ENCODE measurements around the gene TAL2. TPM values are rescaled to one million over a fixed set of nuclear protein-coding genes. Genes with fewer than 3 reads are reported as not detected.
A peak's percentile ranks its signal among the peaks of the same experiment; 100 is the strongest.

The TAL2 gene
- total RNA-seq: 2.6 and 10.1 TPM in 2 replicates
- polyA plus RNA-seq (2012): 1.1 TPM

DNA sequence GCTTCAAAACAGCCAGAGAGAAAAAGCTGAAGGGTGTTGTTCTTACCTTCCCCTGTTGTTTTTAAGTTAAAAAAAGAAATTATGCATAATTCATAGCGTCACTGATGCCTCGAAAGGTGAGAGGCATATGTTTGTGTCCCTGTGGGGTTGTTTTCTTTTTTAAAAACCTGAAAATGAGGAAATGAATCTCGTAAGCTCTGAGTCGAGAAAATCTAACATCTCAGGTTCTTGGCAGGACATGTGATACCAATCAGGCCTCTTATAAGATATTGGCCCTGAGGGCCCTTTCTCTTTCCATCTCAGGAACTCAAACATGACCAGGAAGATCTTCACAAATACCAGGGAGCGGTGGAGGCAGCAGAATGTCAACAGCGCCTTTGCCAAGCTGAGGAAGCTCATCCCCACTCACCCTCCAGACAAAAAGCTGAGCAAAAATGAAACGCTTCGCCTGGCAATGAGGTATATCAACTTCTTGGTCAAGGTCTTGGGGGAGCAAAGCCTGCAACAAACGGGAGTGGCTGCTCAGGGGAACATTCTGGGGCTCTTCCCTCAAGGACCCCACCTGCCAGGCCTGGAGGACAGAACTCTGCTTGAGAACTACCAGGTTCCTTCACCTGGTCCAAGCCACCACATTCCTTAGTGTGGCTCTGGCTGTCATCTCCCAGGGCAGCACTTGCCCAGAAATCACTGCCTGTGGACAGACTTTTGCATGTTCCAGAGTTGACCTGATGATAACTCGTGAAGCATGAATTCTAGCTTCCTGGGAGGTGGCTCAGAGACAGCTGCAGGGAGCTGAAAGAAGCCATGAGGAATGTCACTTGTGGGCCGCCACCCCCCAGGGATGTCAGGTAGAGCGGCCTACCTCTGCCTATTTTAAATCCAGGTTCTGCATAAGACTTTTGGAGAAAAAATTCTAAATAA lies at the start of gene TAL2:
Gene TAL2 (plus strand): TSS at position 274 of the 921 bp plus-strand sequence. CDS start 40 bp downstream, at position 314.
- DNase-seq (ENCODE audit: low read depth): peak; percentile 40

DNA sequence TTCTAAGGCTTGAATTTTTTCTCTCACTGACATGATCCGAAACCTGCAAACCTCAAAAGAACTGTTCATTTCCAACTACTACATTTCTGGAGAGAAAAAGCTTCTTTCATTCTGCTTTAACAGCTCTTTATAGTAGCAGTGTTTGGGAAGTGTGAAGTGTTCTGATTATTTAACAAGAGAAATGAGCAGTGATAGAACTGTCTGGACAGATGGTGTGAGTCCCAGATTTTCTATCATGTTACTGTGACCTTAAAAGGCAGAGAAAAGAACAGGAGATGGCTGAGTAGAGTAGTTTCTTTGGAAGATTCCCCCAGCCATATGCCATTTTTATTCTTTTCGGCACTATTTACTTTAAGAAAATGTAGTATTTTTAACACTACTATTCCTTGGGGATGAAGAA lies 41.3 kb upstream of the TAL2 start:
- DNase-seq (ENCODE audit: low read depth): no peak

DNA sequence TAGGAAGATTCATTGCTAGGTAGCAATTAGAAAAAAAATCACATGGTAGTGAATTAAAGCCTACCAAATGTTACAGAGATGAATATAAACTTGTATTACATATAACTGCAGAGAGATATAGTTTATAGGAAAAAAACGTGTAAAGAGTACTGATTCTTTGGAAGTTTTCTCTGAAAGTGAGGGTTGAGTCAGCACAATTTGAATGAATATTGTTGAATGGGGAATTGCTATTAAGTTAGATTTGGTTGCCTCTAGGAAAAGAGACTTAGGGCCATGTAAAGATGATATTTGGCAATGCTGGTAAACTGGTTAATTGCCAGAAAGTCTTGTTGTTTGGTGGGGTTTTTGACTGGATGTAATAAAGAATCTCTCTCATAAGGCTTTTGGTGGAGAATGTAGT lies 37.2 kb upstream of the TAL2 start:
- no peak for DNase-seq (ENCODE audit: low read depth)

DNA sequence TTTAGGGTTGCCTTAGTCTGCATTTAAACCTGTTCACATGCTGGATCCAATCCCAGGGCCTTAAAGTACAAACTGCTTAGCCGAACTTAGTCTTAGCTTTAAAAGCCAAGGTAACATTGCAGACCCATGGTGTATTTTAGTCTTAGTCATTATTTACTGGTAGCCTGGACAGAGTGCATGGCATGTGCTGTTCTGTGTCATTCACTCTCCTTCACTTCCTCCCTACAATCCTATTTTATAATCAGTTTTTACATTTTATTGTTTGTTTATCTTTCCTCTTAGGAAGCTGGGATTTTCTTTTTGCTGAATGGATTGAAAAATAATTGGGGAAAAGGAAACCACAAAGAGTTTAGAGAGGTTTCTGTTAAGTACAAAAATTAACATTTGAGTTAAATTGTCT lies 29.4 kb upstream of the TAL2 start:
- peak; percentile 48 for DNase-seq (ENCODE audit: low read depth)

DNA sequence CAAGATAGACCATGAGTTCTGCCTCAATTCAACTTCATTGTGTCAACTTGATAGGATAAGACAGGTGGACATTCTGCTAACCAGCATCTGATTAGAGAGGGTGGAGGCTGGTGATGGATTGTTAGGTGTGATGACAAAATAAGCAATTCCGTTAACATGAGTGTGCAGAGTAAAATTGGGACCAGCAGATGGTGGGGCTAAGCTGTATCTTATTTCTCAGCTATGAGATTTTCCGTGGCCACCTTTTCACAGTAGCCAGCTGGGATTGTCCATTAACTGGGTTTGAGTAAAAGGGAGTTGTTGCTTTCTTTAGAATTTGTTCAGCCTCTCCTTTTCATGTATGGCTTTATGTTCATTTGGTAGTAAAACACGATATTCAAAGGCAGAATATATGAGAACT lies 28.8 kb upstream of the TAL2 start:
- peak; percentile 98 for DNase-seq (ENCODE audit: low read depth)

DNA sequence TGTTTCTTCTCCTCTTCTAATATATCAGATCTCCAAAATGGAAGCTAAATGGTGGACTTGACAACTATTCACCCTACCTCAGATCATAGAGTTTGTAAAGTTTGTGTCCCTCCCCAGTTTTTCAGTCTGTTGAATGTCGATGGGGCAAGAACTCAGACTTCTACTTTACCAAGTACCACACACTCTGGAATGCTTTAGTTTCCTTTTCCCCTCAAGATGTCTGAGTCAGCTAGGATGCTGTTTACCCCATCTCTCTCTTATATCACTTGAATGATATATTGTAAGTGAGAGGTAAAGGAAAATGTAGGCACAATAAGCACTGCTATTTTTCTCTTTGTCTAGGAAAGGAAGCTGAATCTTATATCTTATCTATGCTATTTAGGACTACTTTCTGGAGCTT lies 25.9 kb upstream of the TAL2 start:
- no peak for DNase-seq (ENCODE audit: low read depth)

DNA sequence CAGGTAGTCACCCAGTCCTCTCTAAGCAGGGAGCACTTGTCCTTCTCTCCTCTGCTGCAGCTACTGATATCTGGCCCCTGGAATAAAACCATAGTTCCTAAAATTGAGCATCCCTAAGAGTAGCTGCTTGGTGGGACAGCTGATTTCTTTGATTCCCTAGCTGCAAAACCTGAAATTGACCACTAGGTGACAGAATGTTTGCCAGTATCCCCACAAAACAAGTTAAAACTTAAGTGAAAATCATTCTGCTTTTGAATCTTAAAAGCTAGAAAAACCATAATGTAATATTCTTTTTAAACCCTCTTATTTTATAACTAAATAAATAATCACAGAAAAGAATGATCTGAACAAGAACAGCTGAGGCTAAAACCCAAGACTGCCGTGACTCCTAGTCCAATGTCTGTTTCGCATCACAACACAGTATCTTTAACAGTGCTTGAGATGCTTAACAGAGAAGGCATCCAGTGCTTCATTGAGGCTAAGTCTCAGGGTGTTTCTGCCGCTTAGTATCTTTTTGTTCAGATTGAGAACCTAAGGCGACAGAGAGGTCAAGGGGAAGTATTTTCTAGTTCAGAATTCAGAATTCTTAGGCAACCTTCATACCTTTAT lies 24.4 kb upstream of the TAL2 start:
- DNase-seq (ENCODE audit: low read depth): no peak

DNA sequence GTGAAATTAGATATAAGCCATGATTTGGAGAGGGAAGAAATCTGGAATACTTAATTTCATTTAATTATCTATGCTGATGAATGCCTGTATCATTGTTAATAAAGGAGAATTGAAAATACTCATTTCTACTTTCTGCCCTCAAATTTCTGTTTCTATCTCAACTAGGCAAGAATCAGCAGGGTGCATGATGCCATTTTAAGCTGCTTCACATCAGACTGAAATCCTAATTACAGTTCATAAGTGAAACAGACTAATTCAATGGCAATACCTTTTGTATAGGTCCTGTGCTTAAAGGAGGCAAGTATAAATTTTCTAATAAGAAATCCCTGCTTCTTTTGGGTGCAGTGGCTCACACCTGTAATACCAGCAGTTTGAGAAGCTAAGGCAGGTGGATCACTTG lies 22.3 kb upstream of the TAL2 start:
- DNase-seq (ENCODE audit: low read depth): no peak

DNA sequence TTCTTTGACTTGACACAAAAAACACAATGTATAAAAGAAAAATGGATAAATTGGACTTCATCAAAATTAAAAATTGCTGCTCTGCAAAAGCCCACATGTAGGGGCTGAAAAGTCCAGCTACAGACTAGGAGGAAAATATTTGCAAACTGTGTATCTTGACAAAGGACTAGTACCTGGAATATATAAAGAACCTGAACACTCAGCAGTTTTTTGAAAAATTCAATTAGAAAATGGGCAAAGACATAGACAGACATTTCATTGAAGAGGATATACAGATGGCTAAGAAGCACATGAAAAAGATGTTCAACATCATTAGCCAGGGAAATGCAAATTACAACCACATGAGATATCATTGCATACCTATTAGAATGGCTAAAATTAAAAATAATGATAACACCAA lies 18.5 kb upstream of the TAL2 start:
- no peak for DNase-seq (ENCODE audit: low read depth)

DNA sequence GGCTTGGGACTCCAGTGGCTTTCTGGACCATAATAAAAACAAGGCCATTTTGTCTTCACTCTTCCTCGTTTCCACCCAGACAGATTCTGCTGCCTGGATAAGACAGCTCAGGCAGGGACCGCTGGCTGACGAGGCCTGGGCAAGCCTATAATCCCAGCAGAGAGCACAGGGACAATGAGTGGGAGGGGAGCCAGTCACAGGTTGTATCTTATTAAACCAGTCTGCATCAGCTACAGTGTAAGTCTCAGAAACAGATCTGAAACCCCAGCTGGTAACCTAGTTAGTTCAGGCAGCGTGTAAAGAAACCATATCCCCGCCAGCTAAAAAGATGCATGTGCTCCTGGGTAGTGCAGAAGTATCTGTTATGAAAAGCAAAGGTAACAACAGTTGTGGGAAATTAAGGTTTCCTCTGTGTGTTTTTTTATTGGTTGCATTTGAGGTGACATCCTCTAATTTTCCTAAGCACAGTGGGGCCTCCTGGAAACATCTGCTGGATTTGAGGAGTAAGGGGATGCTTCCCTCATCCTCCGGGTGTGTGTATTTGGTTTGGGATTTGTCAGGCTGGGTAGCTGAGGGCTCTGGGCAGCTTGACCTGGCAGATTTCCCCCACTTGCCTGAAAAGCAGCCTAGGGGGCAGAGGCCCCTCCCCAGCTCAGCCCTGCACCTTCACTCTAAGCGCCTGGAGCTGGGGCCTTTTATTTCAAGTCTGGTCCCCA lies 15.2 kb upstream of the TAL2 start:
- DNase-seq (ENCODE audit: low read depth): no peak

DNA sequence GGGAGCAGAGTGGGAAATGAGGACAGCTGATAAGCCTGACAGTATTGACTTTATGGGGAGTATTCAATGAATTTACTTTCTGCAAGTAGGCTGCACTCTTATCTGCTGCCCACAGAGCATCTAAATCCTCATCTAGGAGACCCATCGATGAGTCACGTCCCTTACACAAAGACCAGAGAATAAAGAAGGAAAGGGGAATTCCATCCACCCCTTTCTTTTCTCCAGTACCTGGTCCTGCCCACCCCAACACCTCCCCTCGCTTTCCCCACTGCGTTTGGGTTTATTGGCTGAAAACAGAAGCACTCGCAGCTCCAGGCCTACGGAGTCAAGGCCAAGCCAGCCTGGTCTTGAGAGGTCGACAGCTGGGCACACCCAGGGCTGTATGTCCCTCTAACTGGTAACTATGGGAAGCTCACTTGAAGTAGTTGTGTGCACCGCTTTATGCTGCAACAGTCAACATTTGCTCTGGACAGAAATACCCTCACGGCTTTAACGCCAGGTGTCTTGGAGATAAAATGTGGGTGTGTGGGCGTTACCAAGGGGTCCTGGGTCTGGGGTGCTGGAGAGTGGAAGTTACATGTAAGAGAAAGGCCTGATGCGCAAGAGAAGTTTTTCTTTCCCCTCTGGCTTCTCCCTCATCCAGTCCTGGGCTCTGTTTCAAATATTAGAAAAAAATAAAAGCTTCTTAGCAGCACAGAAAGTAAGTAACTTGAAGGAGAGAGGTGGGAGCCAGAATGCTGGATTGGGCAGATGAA lies 14.5 kb upstream of the TAL2 start:
- no peak for DNase-seq (ENCODE audit: low read depth)

DNA sequence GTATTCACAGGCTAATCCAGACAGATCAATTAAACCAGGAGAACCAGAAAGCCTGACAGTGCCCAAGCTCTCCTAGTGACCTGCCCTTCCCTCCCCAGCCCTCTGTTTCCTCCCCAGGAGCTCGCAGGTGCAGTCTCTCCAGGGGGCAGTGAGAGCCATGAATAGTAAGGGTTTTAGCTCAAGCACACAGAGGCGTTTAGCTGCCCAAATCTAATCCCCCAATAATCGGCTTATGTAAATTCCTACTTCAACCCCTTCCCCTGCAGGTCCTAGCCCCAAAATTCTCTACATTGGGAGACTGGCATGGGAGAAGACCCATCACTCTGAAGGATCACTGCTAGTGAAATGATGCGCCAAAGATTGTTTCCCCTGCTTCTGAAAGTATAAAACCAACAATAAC lies 10.5 kb upstream of the TAL2 start:
- no peak for DNase-seq (ENCODE audit: low read depth)

DNA sequence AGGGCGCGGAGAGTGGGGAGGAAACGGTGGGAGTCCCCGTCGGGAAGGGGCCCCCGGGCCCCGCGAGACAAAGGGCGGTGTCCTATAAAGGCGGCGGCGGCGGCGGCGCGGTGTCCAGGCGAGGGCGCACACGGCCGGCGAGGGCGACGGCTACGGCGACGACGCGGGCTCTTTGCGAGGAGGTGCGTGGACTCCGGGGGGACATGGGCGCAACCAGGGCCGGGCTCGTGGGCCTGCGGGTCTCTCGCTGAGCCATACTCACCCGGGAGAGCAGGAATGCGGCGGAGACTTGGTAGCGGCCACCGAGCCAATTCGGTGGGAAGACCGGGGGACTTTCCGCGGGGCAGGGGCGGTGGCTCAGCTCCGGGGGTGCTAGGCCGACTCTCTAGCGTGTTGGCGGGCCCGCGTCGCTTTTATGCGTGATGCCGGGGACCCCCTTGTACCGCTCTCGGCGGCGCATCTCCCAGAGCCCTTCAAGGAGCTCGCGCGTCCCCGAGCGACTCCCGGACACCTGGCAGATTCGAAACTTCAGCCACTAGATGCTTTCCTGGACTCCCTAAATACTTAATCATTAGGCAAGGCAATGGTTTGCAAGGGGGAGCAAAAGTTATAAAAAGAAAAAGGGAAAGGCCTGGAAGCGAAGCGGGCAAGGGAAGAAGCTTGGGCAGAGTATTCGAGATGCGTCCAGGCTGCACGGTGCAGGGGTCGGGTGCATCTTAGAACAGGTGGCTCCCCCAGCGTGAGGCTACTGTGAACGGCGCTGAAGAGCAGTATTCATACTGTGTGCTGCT lies 5.9 kb upstream of the TAL2 start:
- peak; percentile 53 for DNase-seq (ENCODE audit: low read depth)

DNA sequence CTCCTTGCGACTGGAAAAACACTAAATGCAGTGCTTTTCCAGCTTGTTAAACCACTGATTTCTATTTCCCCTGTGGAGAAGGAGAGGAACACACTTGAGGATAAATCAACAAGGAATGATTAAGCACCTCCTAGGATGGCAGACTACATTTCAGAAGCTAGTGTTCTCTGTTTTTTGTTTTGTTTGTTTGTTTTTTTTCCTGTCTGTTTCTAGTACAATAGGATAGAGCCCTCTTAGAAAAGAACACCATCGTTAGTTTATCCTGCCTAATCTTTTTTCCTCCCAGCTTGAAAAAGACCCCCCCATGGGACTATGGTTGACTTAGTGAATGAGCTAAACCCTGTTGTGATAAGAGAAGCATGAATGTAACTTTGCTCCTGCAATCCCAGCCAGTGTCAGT lies 3.9 kb upstream of the TAL2 start:
- DNase-seq (ENCODE audit: low read depth): no peak

DNA sequence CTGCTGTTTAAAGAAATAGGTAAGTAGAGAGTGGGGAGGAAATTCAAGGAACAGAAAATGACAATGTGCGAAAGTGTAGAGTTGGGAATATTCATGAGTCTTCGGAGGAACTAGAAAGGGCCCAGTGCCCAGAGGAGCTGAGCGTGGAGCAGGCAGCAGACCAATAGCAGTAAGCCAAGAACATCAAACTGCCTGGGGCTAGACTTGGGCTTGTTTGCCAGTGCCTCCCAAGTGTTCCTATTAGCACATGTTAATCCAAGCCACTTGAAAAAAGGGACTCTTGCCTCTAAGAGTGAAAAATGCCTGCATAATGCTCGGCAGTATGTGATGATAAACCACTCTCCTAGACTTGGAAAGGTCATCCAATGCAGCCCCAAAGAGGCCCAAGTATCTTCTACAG lies 1.2 kb upstream of the TAL2 start:
- DNase-seq (ENCODE audit: low read depth): no peak

DNA sequence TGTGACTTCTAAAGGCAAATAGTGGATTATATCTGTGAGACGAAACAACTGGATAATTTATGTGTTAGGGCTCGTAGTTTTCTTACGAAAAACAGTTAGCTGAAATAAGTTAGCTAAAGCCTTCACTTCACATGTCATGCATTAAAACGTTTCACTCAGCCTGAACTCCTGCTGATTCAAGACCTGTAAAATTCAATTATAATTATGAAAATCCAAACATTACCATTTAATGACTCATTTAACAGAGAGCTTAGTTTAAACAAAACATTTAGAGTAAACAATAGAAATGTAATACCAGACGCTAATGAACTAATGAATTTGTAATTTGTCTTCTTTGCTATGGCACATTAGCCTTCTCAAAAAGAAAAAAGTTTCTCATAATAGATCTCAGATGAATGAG lies 1.7 kb downstream of the TAL2 start:
- no peak for DNase-seq (ENCODE audit: low read depth)

DNA sequence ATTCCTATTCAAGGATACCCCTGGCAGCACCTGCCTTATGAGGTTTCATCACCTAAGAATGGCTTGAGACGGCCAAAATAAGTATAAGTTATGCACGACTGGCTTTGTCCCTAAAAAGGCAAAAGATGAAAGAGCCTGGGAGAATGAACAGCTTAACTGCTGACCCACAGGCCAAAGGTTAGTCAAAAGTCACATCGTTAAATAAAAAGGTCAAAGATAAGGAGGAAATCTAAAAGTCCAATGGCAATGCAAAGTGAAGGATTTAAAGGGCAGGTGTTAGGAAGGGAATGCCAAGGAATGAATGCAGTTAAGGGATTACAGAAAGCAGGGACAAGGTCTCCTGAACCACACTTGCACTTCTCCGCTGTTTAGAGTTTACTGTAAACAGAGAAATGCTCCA lies 5.6 kb downstream of the TAL2 start:
- no peak for DNase-seq (ENCODE audit: low read depth)

DNA sequence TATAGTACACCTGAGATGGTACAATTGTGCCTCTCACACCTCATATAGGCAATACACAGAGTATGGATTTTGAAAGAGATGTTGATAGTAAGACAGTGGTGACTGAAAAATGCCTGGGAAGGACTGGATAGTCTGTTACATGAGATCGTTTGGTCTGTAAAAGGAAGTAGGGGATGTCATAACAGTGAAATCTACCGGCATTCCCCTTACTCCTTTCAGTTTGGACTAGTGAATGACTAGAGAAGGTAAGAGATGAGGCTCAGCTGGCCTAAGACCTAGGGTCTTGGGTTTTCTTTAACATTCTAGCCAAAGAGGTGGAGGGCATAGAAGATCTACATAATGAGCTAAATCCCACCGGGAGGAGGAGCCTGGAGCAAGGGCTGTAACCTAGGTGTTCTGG lies 8.1 kb downstream of the TAL2 start:
- no peak for DNase-seq (ENCODE audit: low read depth)

DNA sequence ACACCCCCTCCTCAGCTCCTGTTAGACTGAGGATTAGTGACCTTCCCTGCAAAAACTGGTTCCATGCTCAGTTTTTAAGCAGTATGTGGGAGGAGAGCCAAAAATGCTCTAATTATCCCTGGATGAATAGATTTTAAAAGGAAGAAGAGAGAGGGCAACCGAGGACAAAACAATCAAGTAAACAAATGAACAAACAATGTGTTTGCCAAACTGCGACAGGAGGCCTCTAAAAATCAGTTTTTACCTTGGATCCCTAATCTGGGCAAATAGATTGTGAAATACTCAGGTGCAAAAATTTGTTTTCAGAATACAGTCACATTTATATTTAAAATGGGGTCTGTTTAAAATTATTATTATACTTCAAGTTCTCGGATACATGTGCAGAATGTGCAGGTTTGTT lies 8.5 kb downstream of the TAL2 start:
- no peak for DNase-seq (ENCODE audit: low read depth)

DNA sequence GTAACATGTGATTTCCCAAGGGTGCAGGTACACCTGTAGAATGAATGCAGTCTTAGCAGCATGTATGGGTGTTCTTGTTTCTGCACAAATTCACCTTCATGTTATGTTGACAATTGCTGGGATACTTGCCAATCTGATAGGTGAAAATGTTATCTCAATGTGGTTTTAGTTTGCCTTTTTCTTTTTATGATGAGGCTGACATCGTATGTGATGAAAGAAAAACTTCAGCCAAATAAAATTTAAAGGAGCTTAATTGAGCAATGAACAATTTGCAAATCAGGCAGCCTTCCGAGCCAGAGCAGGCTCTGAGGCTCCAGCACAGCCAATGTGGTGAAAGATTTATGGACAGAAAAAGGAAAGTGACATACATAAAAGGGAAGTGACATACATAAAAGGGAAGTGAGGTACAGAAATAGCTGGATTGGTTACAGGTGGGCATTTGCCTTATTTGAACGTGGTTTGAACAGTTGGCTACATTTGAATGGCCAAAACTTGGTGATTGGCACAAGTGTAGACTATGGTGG lies 10.5 kb downstream of the TAL2 start:
- DNase-seq (ENCODE audit: low read depth): no peak
